OCI-LY3 (cell line): ENCODE measurements around the gene CELF4.

Source experiments
- EZH2phosphoT487 ChIP-seq: fragments of 200-600 bp; shearing (Covaris generic); IDR thresholded peaks from 2 replicates; pipeline ENCODE4 v1.6.1; 2018; ENCODE audit warnings: antibody characterized with exemption, mixed run types, low read depth
- TF ChIP-seq, protein P1 (sequence below): fragments of 200-600, 300-600 bp; sonication (generic); IDR thresholded peaks from 2 replicates; pipeline ENCODE4 v1.5.1; 2014; ENCODE audit warnings: antibody characterized with exemption, low read length, low read depth

- TF ChIP-seq, protein P1, sequence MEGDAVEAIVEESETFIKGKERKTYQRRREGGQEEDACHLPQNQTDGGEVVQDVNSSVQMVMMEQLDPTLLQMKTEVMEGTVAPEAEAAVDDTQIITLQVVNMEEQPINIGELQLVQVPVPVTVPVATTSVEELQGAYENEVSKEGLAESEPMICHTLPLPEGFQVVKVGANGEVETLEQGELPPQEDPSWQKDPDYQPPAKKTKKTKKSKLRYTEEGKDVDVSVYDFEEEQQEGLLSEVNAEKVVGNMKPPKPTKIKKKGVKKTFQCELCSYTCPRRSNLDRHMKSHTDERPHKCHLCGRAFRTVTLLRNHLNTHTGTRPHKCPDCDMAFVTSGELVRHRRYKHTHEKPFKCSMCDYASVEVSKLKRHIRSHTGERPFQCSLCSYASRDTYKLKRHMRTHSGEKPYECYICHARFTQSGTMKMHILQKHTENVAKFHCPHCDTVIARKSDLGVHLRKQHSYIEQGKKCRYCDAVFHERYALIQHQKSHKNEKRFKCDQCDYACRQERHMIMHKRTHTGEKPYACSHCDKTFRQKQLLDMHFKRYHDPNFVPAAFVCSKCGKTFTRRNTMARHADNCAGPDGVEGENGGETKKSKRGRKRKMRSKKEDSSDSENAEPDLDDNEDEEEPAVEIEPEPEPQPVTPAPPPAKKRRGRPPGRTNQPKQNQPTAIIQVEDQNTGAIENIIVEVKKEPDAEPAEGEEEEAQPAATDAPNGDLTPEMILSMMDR, result no peak
- no peak for TF ChIP-seq EZH2phosphoT487
These were observed 249.1 kb downstream of the CELF4 start for GRCh38 chr18:37316468-37316867.
